HepG2 (cell line): ENCODE data around the gene LASP1. TPM values are rescaled to one million over a fixed set of nuclear protein-coding genes. Genes with fewer than 3 reads are reported as not detected.

Experiments
- BCL3 ChIP-seq: sonication (generic); formaldehyde crosslinking; IDR thresholded peaks from 2 replicates; pipeline ENCODE4 v1.5.1; 2020; ENCODE audit warnings: mild to moderate bottlenecking, missing genetic modification reagents, moderate library complexity
- DZIP1 ChIP-seq: sonication (generic); formaldehyde crosslinking; IDR thresholded peaks from 2 replicates; pipeline ENCODE4 v1.5.0; 2020; ENCODE audit warnings: mild to moderate bottlenecking, missing genetic modification reagents
- NR0B2 ChIP-seq: sonication (generic); formaldehyde crosslinking; IDR thresholded peaks from 2 replicates; pipeline ENCODE4 v1.4.0; 2020; ENCODE audit warnings: mild to moderate bottlenecking, missing genetic modification reagents
- PHF8 ChIP-seq: sonication (generic); formaldehyde crosslinking; IDR thresholded peaks from 2 replicates; pipeline ENCODE4 v1.5.0; 2020; ENCODE audit warnings: missing genetic modification reagents
- TFDP1 ChIP-seq: IDR thresholded peaks from 2 replicates; pipeline ENCODE4 v1.6.1; 2016; ENCODE audit warnings: missing compliant biosample characterization, missing genetic modification reagents, borderline replicate concordance
- ZBED4 ChIP-seq: sonication (generic); formaldehyde crosslinking; IDR thresholded peaks from 2 replicates; pipeline ENCODE4 v1.4.0; 2020; ENCODE audit warnings: missing genetic modification reagents, borderline replicate concordance
- ZFP62 ChIP-seq: sonication (generic); formaldehyde crosslinking; IDR thresholded peaks from 2 replicates; pipeline ENCODE4 v1.4.0; 2020; ENCODE audit warnings: missing genetic modification reagents
- ZNF143 ChIP-seq: sonication (generic); formaldehyde crosslinking; IDR thresholded peaks from 2 replicates; pipeline ENCODE4 v1.4.0; 2020; ENCODE audit warnings: missing genetic modification reagents
- ZNF225 ChIP-seq: sonication (generic); formaldehyde crosslinking; IDR thresholded peaks from 2 replicates; pipeline ENCODE4 v1.4.0; 2020; ENCODE audit warnings: mild to moderate bottlenecking, missing genetic modification reagents
- ZNF431 ChIP-seq: sonication (generic); formaldehyde crosslinking; IDR thresholded peaks from 2 replicates; pipeline ENCODE4 v1.9.0; 2022; ENCODE audit warnings: missing genetic modification reagents, low read depth, mild to moderate bottlenecking, borderline replicate concordance
- ZNF468 ChIP-seq: sonication (generic); formaldehyde crosslinking; IDR thresholded peaks from 2 replicates; pipeline ENCODE4 v1.8.0; 2022; ENCODE audit warnings: mild to moderate bottlenecking, moderate library complexity, missing genetic modification reagents
- ZNF841 ChIP-seq: sonication (generic); formaldehyde crosslinking; IDR thresholded peaks from 2 replicates; pipeline ENCODE4 v1.8.1; 2023; ENCODE audit warnings: missing genetic modification reagents, borderline replicate concordance
- ZXDC ChIP-seq: sonication (generic); formaldehyde crosslinking; IDR thresholded peaks from 2 replicates; pipeline ENCODE4 v1.5.0; 2020; ENCODE audit warnings: mild to moderate bottlenecking, missing genetic modification reagents
- polyA plus RNA-seq, 8 experiments: library from polyadenylated mRNA; depleted of rRNA in 3 of 8; stranded (reverse) in 7 of 8; unstranded in 1 of 8; fragments of >200 nt; fragmentation: Illumina TruSeq in 4 of 8; extraction: Trizol in 4 of 8; gene quantifications; 2 replicates each; pipeline versions ENCODE4 v1.2.1 to v1.2.3, GENCODE V29; 2011 to 2016; ENCODE audit warnings: low read depth in 4 of 8, missing spikeins in 1 of 8, mixed read lengths in 1 of 8; ENCODE audit not compliant: insufficient read depth in 1 of 8
- total RNA-seq, 5 experiments: library from RNA; depleted of rRNA; stranded (reverse); fragments of >200 nt; fragmentation: Illumina TruSeq; extraction: Trizol; gene quantifications; 2 replicates each; pipeline ENCODE4 v1.2.3, GENCODE V29; 2016; ENCODE audit warnings: low read depth in 1 of 5

Gene LASP1
- total and polyA plus RNA-seq, 2 of the 13 experiments (the other 11 are each of a cell fraction or from before 2014, with no cell fraction given), result 70.1 to 97.0 TPM

GRCh38 chr17:38871247-38872015 is 1.6 kb downstream of the LASP1 start (continued):
- TF ChIP-seq DZIP1 (CRISPR knock-in tag) (peak; percentile 70; the same call in 1 of the 2 replicates), ZBED4 (CRISPR knock-in tag) (0 out of 2 replicates have a peak, but pooled peaks have one; percentile 19), ZXDC (CRISPR knock-in tag) (no peak), TFDP1 (no peak), ZNF225 (CRISPR knock-in tag) (no peak), ZNF841 (CRISPR knock-in tag) (no peak), ZNF468 (CRISPR knock-in tag) (no peak), BCL3 (CRISPR knock-in tag) (no peak), NR0B2 (no peak), ZFP62 (CRISPR knock-in tag) (no peak), PHF8 (CRISPR knock-in tag) (peak; percentile 56), ZNF143 (CRISPR knock-in tag) (peak; percentile 67), ZNF431 (CRISPR knock-in tag) (peak; percentile 82; the same call in 1 of the 2 replicates)
